Kidney (tissue), 14 donors: ENCODE measurements around the gene CGNL1. TPM values are rescaled to one million over a fixed set of nuclear protein-coding genes. Genes with fewer than 3 reads are reported as not detected.

ENCODE experiments used
- DNase-seq, 5 donors: peaks; one replicate each; pipeline ENCODE4 v3.0.0-alpha.2; 2013 to 2020
- FAIRE-seq: peaks from 2 replicates; lab custom pipeline; 2012; peaks lifted over from hg19 to GRCh38; lab: Jason Lieb, UNC
- H3K27ac ChIP-seq, 2 donors: one replicate each; pipeline ENCODE4 v1.7.0; 2013; ENCODE audit warnings: low read depth in 2 of 2, low read length in 2 of 2, inconsistent platforms in 1 of 2
- H3K27me3 ChIP-seq: one replicate; pipeline ENCODE4 v1.7.1; 2013; ENCODE audit warnings: low read length, inconsistent platforms; ENCODE audit not compliant: control insufficient read depth, insufficient read depth
- H3K36me3 ChIP-seq, 3 donors: one replicate each; pipeline versions ENCODE4 v1.7.0 to v1.7.1; 2013; ENCODE audit warnings: low read length in 3 of 3, control low read depth in 1 of 3, inconsistent platforms in 1 of 3; ENCODE audit not compliant: insufficient read depth in 3 of 3, control insufficient read depth in 2 of 3
- H3K4me1 ChIP-seq, 3 donors: one replicate each; pipeline versions ENCODE4 v1.7.0 to v1.7.1; 2013; ENCODE audit warnings: low read length in 3 of 3, inconsistent platforms in 1 of 3, low read depth in 1 of 3; ENCODE audit not compliant: control insufficient read depth in 2 of 3, insufficient read depth in 2 of 3
- H3K4me3 ChIP-seq, 3 donors: one replicate each; pipeline versions ENCODE4 v1.7.0 to v1.8.1; 2013; ENCODE audit warnings: low read length in 3 of 3, control low read depth in 1 of 3, inconsistent platforms in 1 of 3
- H3K9ac ChIP-seq, 3 donors: one replicate each; pipeline versions ENCODE4 v1.7.0 to v1.7.1; 2013; ENCODE audit warnings: low read length in 3 of 3, control low read depth in 1 of 3, inconsistent platforms in 1 of 3
- H3K9me3 ChIP-seq, 3 donors: one replicate each; pipeline versions ENCODE4 v1.7.0 to v1.7.1; 2013; ENCODE audit warnings: low read length in 3 of 3, control low read depth in 1 of 3, inconsistent platforms in 1 of 3; ENCODE audit not compliant: control insufficient read depth in 2 of 3, insufficient read depth in 1 of 3
- CTCF ChIP-seq: IDR thresholded peaks from 3 replicates; pipeline ENCODE4 v1.5.1; 2012; ENCODE audit warnings: mild to moderate bottlenecking, moderate library complexity, borderline replicate concordance; ENCODE audit not compliant: insufficient read depth; ENCODE audit errors: extremely low read depth
- intact Hi-C: fragments of 100-400 bp; cut with DNase I; formaldehyde crosslinking; loops from one replicate; pipeline ENCODE4 v1.11.1; 2022
- polyA plus RNA-seq: library from polyadenylated mRNA; stranded (reverse); fragments of 350-450 nt; fragmentation: Illumina TruSeq; extraction: RNeasy Lipid Tissue Mini Kit (QIAGEN cat#74804); gene quantifications from one replicate; pipeline ENCODE4 v1.2.3, GENCODE V29; 2014; ENCODE audit warnings: low read depth, low replicate concordance; ENCODE audit not compliant: insufficient read depth
- total RNA-seq: library from RNA; stranded (reverse); fragmentation: NEBNext Ultra II Directional; extraction: Animal tissue kit (Norgen Biotek cat#: 25700); gene quantifications from one replicate; pipeline ENCODE4 v1.2.1, GENCODE V29; 2021
- donor health status: control.
- donor health status: control.
- donor health status: control.
- donor health status: control.
- donor health status: control.
- donor health status: DM: yes; HTN: yes; CAD: no.
- donor health status: Normal renal cell carcinoma (clear cell type).

Gene CGNL1
- total and polyA plus RNA-seq, 2 donors from 2014 or later: 62.0 to 81.5 TPM

GRCh38 chr15:57494581-57494980 is 118.3 kb downstream of the CGNL1 start:
- Histone ChIP-seq H3K9me3 (no peaks in the 10 kb centered on the region), H3K27me3 (no peaks in the 10 kb centered on the region), H3K4me3 (no peak overlapping the region), H3K27ac (no peak overlapping the region), H3K9ac (no peak overlapping the region), H3K4me1 (peaks cover 0 to 19% (median 3%) of the 10 kb centered on the region in 3 donors), H3K36me3 (peaks cover 0 to 22% (median 13%) of the 10 kb centered on the region in 3 donors)
- no peak for TF ChIP-seq CTCF
- intact Hi-C loops: no loop called here
- no peak for FAIRE-seq
- DNase-seq: no peak

GRCh38 chr15:57495041-57495440 is 118.7 kb downstream of the CGNL1 start:
- intact Hi-C loops: no loop called here
- H3K4me1 ChIP-seq: peaks cover 0 to 24% (median 8%) of the 10 kb centered on the region in 3 donors
- TF ChIP-seq CTCF: no peak
- H3K36me3 ChIP-seq: peaks cover 0 to 22% (median 13%) of the 10 kb centered on the region in 3 donors
- FAIRE-seq (no peak), DNase-seq (no peak)
- no peak overlapping the region for H3K9ac ChIP-seq
- H3K27ac ChIP-seq: peak overlapping the region in 1 of 2 donors; percentile 44
- H3K9me3 ChIP-seq: no peaks in the 10 kb centered on the region
- H3K27me3 ChIP-seq: no peaks in the 10 kb centered on the region
- no peak overlapping the region for H3K4me3 ChIP-seq

GRCh38 chr15:57495554-57496165 is 119.4 kb downstream of the CGNL1 start:
- H3K36me3 ChIP-seq: peaks cover 0 to 22% (median 13%) of the 10 kb centered on the region in 3 donors
- no peak for FAIRE-seq
- H3K9me3 ChIP-seq: no peaks in the 10 kb centered on the region
- no peak overlapping the region for H3K4me3 ChIP-seq
- TF ChIP-seq CTCF: no peak
- intact Hi-C loops: no loop called here
- no peaks in the 10 kb centered on the region for H3K27me3 ChIP-seq
- no peak overlapping the region for H3K9ac ChIP-seq
- H3K27ac ChIP-seq: peak overlapping the region in 1 of 2 donors; percentile 26
- peak in 1 of 5 donors; percentile 62 for DNase-seq
- H3K4me1 ChIP-seq: peaks cover 0 to 29% (median 13%) of the 10 kb centered on the region in 3 donors
